CD4-positive, CD25-positive, alpha-beta regulatory T cell (primary cell): ENCODE results near the gene STXBP1. TPM values are rescaled to one million over a fixed set of nuclear protein-coding genes. Genes with fewer than 3 reads are reported as not detected.

Experiments used
- ATAC-seq, 2 donors: fragments of 150-1000 bp; cut with Tn5 transposase; one replicate each; pipeline ENCODE4 v1.10.0; 2021; ENCODE audit warnings: low read depth in 2 of 2, moderate number of reproducible peaks in 2 of 2, moderate library complexity in 1 of 2
- DNase-seq, 3 donors: peaks; one replicate each; pipeline versions ENCODE4 v3.0.0 to v3.0.0-alpha.2; 2012 to 2022; ENCODE audit warnings: mixed read lengths in 1 of 3
- H3K27ac ChIP-seq: one replicate; pipeline ENCODE4 v1.7.0; 2013; ENCODE audit warnings: mild to moderate bottlenecking, low read length; ENCODE audit not compliant: insufficient read depth, poor library complexity, severe bottlenecking
- H3K27me3 ChIP-seq: one replicate; pipeline ENCODE4 v1.7.0; 2013; ENCODE audit warnings: low read length; ENCODE audit not compliant: control insufficient read depth, insufficient read depth
- H3K36me3 ChIP-seq: one replicate; pipeline ENCODE4 v1.7.0; 2013; ENCODE audit warnings: mild to moderate bottlenecking, low read length, moderate library complexity; ENCODE audit not compliant: control insufficient read depth, insufficient read depth
- H3K4me1 ChIP-seq: 2 replicates; pipeline ENCODE4 v1.7.0; 2013; ENCODE audit warnings: mild to moderate bottlenecking, low read length; ENCODE audit not compliant: insufficient read depth, control insufficient read depth, poor library complexity, severe bottlenecking
- H3K4me3 ChIP-seq: one replicate; pipeline ENCODE4 v1.7.0; 2013; ENCODE audit warnings: low read depth, mild to moderate bottlenecking, low read length, moderate library complexity
- H3K9me3 ChIP-seq, 2 experiments: 1 replicate in 1 of 2; 2 replicates in 1 of 2; pipeline ENCODE4 v1.7.0; 2013; ENCODE audit warnings: low read length in 2 of 2, mild to moderate bottlenecking in 1 of 2, moderate library complexity in 1 of 2; ENCODE audit not compliant: control insufficient read depth in 2 of 2
- H3K27ac Mint-ChIP-seq, 3 donors: one replicate each; pipeline ENCODE4 v1.8.0; 2020 to 2022; ENCODE audit warnings: mild to moderate bottlenecking in 3 of 3, mixed read lengths in 3 of 3, moderate library complexity in 2 of 3
- H3K27me3 Mint-ChIP-seq: one replicate; pipeline ENCODE4 v1.8.0; 2022; ENCODE audit warnings: mild to moderate bottlenecking, mixed read lengths
- H3K36me3 Mint-ChIP-seq: one replicate; pipeline ENCODE4 v1.8.0; 2020; ENCODE audit warnings: mixed read lengths
- H3K4me1 Mint-ChIP-seq, 4 donors: one replicate each; pipeline ENCODE4 v1.8.0; 2020 to 2022; ENCODE audit warnings: mixed read lengths in 4 of 4, mild to moderate bottlenecking in 1 of 4
- H3K4me3 Mint-ChIP-seq, 4 donors: one replicate each; pipeline ENCODE4 v1.8.0; 2020 to 2022; ENCODE audit warnings: mild to moderate bottlenecking in 4 of 4, mixed read lengths in 4 of 4, moderate library complexity in 3 of 4
- H3K9me3 Mint-ChIP-seq, 7 donors: one replicate each; pipeline ENCODE4 v1.8.0; 2020 to 2022; ENCODE audit warnings: mixed read lengths in 7 of 7, mild to moderate bottlenecking in 3 of 7, moderate library complexity in 2 of 7
- polyA plus RNA-seq, 4 donors: library from polyadenylated mRNA; unstranded; fragments of 300-500 nt; fragmentation: Illumina TruSeq; gene quantifications; one replicate each; pipeline ENCODE4 v1.2.3, GENCODE V29; 2021
- total RNA-seq: library from RNA; stranded (reverse); gene quantifications from one replicate; pipeline ENCODE4 v1.2.3, GENCODE V29; 2022

The STXBP1 gene
- 1.3 TPM for total RNA-seq
- 1 to 10 TPM in 1 of 4 donors, under 1 TPM in 3; 0.07 to 1.3 (median 0.19) TPM for polyA plus RNA-seq

- Mint-ChIP-seq H3K27me3 (peaks cover 78% of the 10 kb centered on the region), H3K4me1 (peaks cover 11 to 36% (median 18%) of the 10 kb centered on the region in 4 donors), H3K4me3 (peak within 1 kb of the TSS; percentile 87 to 98 (median 94)), H3K27ac (peak within 1 kb of the TSS in 1 of 3 donors; percentile 1), H3K36me3 (no peaks in the 10 kb centered on the region), H3K9me3 (peaks cover 0 to 6% (median 0%) of the 10 kb centered on the region in 7 donors)
- ATAC-seq (peak; percentile 82 to 83), DNase-seq (peak; percentile 79 to 85 (median 79))
- peaks cover 30% of the 10 kb centered on the region for H3K27me3 ChIP-seq
- H3K9me3 ChIP-seq = no peaks in the 10 kb centered on the region
- H3K4me1 ChIP-seq = peaks cover 36% of the 10 kb centered on the region
- peak within 1 kb of the TSS; percentile 70 for H3K4me3 ChIP-seq
- H3K27ac ChIP-seq = no peak within 1 kb of the TSS
- no peaks in the 10 kb centered on the region for H3K36me3 ChIP-seq
Observed at GRCh38 chr9:127611899-127612790, at the start of gene STXBP1. Gene STXBP1, plus strand, starts transcription at chr9:127612277. Its CDS starts 127 bp downstream, at chr9:127612404.

GRCh38 chr9:127562279-127562796, 49.7 kb upstream of the STXBP1 start:
- DNase-seq (no peak), ATAC-seq (no peak)
- no peaks in the 10 kb centered on the region for H3K27me3 Mint-ChIP-seq
- Histone ChIP-seq H3K36me3 (no peaks in the 10 kb centered on the region), H3K27ac (no peak overlapping the region), H3K9me3 (no peaks in the 10 kb centered on the region), H3K4me3 (no peak overlapping the region), H3K27me3 (no peaks in the 10 kb centered on the region), H3K4me1 (peaks cover 31% of the 10 kb centered on the region)
- H3K27ac Mint-ChIP-seq = peak overlapping the region in 1 of 3 donors; percentile 68
- H3K36me3 Mint-ChIP-seq = peaks cover 14% of the 10 kb centered on the region
- no peaks in the 10 kb centered on the region for H3K9me3 Mint-ChIP-seq
- peak overlapping the region in 1 of 4 donors; percentile 67 for H3K4me3 Mint-ChIP-seq
- peaks cover 0 to 65% (median 16%) of the 10 kb centered on the region in 4 donors for H3K4me1 Mint-ChIP-seq

- peak overlapping the region in 1 of 4 donors; percentile 11 for H3K4me3 Mint-ChIP-seq
- H3K4me1 ChIP-seq = peaks cover 31% of the 10 kb centered on the region
- H3K27ac Mint-ChIP-seq = peak overlapping the region in 1 of 3 donors; percentile 68
- H3K4me1 Mint-ChIP-seq = peaks cover 4 to 65% (median 18%) of the 10 kb centered on the region in 4 donors
- H3K27me3 Mint-ChIP-seq = no peaks in the 10 kb centered on the region
- DNase-seq = no peak
- no peaks in the 10 kb centered on the region for H3K9me3 Mint-ChIP-seq
- H3K36me3 Mint-ChIP-seq = peaks cover 14% of the 10 kb centered on the region
- H3K36me3 ChIP-seq = no peaks in the 10 kb centered on the region
- ATAC-seq = no peak
- no peaks in the 10 kb centered on the region for H3K27me3 ChIP-seq
- H3K27ac ChIP-seq = no peak overlapping the region
- H3K9me3 ChIP-seq = no peaks in the 10 kb centered on the region
- H3K4me3 ChIP-seq = no peak overlapping the region
Observed at GRCh38 chr9:127562841-127563401, 49.2 kb upstream of the STXBP1 start.

GRCh38 chr9:127563579-127563978, 48.5 kb upstream of the STXBP1 start:
- peaks cover 31% of the 10 kb centered on the region for H3K4me1 ChIP-seq

GRCh38 chr9:127565231-127565630, 46.8 kb upstream of the STXBP1 start:
- Mint-ChIP-seq H3K36me3 (peaks cover 10% of the 10 kb centered on the region), H3K4me3 (peak overlapping the region in 2 of 4 donors; percentile 64 to 97), H3K9me3 (no peaks in the 10 kb centered on the region), H3K27ac (peak overlapping the region in 2 of 3 donors; percentile 52 to 55), H3K27me3 (no peaks in the 10 kb centered on the region), H3K4me1 (peaks cover 4 to 52% (median 15%) of the 10 kb centered on the region in 4 donors)
- Histone ChIP-seq H3K9me3 (no peaks in the 10 kb centered on the region), H3K4me1 (peaks cover 29% of the 10 kb centered on the region), H3K4me3 (no peak overlapping the region), H3K36me3 (no peaks in the 10 kb centered on the region), H3K27ac (no peak overlapping the region), H3K27me3 (no peaks in the 10 kb centered on the region)
- DNase-seq = no peak
- no peak for ATAC-seq

More at GRCh38 chr9:127563579-127563978, 48.5 kb upstream of the STXBP1 start:
- Mint-ChIP-seq H3K27ac (peak overlapping the region in 2 of 3 donors; percentile 52 to 65), H3K36me3 (peaks cover 14% of the 10 kb centered on the region), H3K4me1 (peaks cover 4 to 59% (median 15%) of the 10 kb centered on the region in 4 donors), H3K9me3 (no peaks in the 10 kb centered on the region), H3K27me3 (no peaks in the 10 kb centered on the region), H3K4me3 (peak overlapping the region in 1 of 4 donors; percentile 11)
- Histone ChIP-seq H3K9me3 (no peaks in the 10 kb centered on the region), H3K4me3 (no peak overlapping the region), H3K27me3 (no peaks in the 10 kb centered on the region), H3K27ac (no peak overlapping the region), H3K36me3 (no peaks in the 10 kb centered on the region)
- no peak for ATAC-seq
- no peak for DNase-seq

GRCh38 chr9:127566351-127567001, 45.6 kb upstream of the STXBP1 start:
- Mint-ChIP-seq H3K27ac (peak overlapping the region in 1 of 3 donors; percentile 62), H3K4me1 (peaks cover 4 to 45% (median 13%) of the 10 kb centered on the region in 4 donors), H3K36me3 (peaks cover 6% of the 10 kb centered on the region), H3K4me3 (peak overlapping the region in 2 of 4 donors; percentile 34 to 97), H3K9me3 (no peaks in the 10 kb centered on the region), H3K27me3 (no peaks in the 10 kb centered on the region)
- no peaks in the 10 kb centered on the region for H3K27me3 ChIP-seq
- no peak for DNase-seq
- H3K4me1 ChIP-seq = peaks cover 37% of the 10 kb centered on the region
- H3K27ac ChIP-seq = no peak overlapping the region
- no peaks in the 10 kb centered on the region for H3K36me3 ChIP-seq
- H3K4me3 ChIP-seq = no peak overlapping the region
- ATAC-seq = no peak
- H3K9me3 ChIP-seq = no peaks in the 10 kb centered on the region

- Histone ChIP-seq H3K9me3 (no peaks in the 10 kb centered on the region), H3K4me1 (peaks cover 37% of the 10 kb centered on the region), H3K27ac (no peak overlapping the region), H3K27me3 (no peaks in the 10 kb centered on the region), H3K36me3 (no peaks in the 10 kb centered on the region), H3K4me3 (no peak overlapping the region)
- peaks cover 4 to 38% (median 12%) of the 10 kb centered on the region in 4 donors for H3K4me1 Mint-ChIP-seq
- H3K4me3 Mint-ChIP-seq = peak overlapping the region; percentile 49 to 97 (median 78)
- peak overlapping the region; percentile 8 to 68 (median 62) for H3K27ac Mint-ChIP-seq
- H3K36me3 Mint-ChIP-seq = peaks cover 6% of the 10 kb centered on the region
- H3K9me3 Mint-ChIP-seq = no peaks in the 10 kb centered on the region
- no peak for DNase-seq
- H3K27me3 Mint-ChIP-seq = no peaks in the 10 kb centered on the region
- no peak for ATAC-seq
Observed at GRCh38 chr9:127567035-127567729, 44.9 kb upstream of the STXBP1 start.
